OCI-M2 (cell line): ENCODE results near the gene DOLPP1.

Source experiments
- DNase-seq: peaks from one replicate; lab custom pipeline; 2025; ENCODE audit not compliant: unreplicated experiment; lab: John Stamatoyannopoulos, UW

DOLPP1 gene

DNA sequence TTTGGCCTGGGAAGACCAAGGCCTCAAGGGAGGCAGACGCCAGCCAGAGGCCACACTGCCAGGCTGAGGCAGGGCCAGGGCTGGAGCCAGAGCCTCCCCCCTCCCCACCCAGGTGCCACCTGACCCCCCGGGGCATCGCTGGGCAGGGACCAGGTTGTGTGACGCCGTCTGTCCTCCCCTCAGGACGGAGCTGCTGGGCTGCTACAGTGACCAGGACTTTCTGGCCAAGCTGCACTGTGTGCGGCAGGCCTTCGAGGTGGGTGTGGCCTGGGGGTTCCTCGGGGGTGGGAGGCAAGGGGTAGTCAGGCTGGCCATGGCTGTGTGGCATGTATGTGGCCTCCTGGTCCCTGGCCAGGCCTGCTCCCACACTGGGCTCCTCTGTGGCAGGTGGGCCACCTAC, 17.9 kb upstream of the DOLPP1 start:
- DNase-seq: no peak

DNA sequence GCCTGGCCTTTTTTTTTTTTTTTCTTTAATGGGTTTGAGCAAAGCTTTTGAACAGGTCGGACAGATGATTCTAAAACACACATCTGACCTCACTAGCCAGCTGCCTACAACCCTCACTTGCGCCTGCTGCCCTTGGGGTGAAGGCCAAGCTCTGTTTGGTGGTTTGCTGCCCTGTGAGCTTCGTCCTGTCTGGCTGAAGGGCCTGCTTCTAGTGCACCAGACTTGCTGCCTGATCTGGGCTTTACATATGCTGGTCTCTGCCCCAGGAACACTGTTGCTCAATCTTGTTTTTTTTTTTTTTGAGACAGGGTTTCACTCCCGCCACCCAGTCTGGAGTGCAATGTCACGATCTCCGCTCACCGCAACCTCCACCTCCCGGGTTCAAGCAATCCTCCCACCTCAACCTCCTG, 16.4 kb upstream of the DOLPP1 start:
- DNase-seq: no peak

DNA sequence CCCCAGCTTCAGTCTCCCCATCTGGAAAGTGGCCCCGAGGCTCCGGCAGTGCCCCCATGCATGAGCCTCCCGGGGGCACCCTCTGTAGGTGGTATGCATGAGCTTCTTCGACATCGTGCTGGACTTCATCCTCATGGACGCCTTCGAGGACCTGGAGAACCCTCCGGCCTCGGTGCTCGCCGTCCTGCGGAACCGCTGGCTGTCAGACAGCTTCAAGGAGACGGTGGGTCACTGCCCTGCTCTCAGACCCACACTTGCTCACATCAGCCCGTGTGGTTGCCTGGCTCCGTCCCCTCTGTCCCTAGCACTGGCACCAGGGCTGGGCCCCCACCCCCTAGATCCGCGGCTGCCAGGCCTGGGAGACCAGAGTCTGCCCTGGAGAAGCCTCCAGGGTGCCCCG, 12.8 kb upstream of the DOLPP1 start:
- DNase-seq: no peak

DNA sequence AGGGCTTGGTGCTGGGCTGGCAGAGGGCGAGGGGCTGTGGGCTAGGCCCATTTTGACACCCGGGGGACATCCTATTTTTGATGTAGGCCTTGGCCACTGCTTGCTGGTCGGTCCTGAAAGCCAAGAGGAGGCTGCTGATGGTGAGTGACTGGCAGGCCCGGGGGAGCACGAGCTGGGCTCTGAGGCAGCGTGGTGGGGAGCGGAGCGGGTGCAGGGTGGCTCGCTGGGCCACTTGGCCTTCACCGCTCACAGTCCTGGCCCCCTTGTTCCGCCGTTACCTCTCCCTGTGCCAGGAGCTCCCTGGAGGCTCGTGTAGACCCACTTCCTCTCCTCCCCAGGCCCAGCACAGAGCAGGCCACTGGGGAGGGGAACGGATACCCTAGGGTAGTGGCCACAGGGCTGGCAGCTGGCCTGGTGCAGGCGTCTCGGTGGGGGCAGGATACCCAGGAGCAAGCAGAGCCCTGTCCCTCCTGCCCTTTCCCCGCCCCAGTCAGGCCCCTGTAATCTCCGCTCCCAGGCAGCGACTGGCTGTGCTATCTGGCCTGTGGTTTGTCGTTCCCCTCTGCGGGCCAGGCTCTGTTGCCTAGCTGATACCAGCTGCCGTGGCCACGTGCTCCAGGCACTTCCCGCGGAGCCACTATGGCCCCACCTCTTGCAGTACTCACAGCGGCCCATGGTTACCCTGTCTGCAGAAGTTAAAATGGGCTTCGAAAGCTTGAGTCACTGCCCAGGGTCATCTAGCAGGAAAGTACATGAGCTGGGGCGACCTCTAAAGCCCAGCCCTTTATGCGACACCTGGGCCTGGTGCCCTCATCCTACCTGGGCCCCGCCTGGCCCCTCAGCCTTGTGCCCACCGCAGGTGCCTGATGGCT, 11.7 kb upstream of the DOLPP1 start:
- DNase-seq: peak; percentile 73

- no peak for DNase-seq
Measured at GRCh38 chr9:129069862-129070641, 10.9 kb upstream of the DOLPP1 start.

- DNase-seq: no peak
Measured at GRCh38 chr9:129070696-129071525, 10.0 kb upstream of the DOLPP1 start.

DNA sequence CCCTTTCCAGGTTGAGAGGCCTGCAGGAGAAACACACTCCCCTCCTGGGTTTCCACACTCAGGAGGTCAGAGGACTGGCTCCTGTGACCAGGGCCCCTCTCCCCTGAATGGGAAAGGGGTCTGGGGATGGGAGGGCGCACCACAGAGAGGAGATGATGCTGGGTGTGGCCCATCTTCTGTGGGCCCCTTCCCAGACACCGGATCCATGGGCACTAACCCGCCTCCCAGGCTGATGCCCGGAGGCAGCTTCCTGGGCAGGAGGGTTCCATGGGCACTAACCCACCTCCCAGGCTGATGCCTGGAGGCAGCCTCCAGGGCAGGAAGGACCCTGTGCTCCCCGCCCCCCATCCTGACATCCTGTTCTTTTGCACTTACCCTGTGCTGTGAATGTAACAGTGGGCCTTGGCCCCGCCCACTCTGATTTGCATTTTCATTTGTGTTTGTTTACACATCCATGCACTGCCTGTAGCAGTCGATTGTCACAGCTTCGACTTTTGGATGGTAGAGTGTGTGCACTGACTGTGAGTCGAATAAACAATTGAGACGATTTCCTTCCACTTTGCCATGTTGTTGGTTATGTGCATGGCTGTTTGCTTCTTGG, 9.3 kb upstream of the DOLPP1 start:
- DNase-seq: no peak

DNA sequence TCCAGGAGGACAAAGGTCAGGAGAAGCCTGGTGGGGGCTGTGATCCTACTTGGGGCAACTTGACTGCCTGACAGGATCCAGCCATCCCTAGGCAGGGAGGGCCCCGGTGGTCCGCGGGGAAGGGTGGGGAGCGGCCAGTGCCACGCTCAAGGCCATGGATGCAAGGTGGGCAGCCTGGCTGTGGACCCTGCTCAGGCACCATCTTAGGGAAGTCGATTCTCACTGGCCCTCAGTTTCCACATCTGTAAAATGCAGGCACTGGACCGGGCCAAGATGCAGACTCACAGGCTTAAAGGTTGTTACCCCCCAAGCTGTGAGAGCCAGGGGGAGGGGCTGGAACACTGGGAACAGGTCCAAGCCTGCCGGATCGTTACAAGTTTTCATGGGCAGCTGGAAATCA, 8.7 kb upstream of the DOLPP1 start:
- no peak for DNase-seq

- DNase-seq: no peak
Measured at GRCh38 chr9:129073404-129073803, 7.5 kb upstream of the DOLPP1 start.

DNA sequence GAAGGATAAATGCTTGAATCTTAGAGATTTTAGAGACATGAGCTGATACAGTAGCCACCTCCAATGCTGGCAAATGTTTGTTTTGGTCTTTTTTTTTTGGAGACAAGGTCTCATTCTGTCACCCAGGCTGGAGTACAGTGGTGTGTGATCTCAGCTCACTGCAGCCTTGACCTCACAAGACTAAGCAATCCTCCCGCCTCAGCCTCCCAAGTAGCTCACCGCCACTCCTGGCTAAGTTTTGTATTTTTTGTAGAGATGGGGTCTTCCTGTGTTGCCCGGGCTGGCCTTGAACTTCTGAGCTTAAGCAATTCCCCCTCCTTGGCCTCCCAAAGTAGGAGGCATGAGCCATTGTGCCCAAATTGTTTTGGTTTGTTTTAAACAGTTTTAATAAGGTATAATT, 6.8 kb upstream of the DOLPP1 start:
- no peak for DNase-seq

- DNase-seq: no peak
Measured at GRCh38 chr9:129075996-129076639, 4.8 kb upstream of the DOLPP1 start.

DNA sequence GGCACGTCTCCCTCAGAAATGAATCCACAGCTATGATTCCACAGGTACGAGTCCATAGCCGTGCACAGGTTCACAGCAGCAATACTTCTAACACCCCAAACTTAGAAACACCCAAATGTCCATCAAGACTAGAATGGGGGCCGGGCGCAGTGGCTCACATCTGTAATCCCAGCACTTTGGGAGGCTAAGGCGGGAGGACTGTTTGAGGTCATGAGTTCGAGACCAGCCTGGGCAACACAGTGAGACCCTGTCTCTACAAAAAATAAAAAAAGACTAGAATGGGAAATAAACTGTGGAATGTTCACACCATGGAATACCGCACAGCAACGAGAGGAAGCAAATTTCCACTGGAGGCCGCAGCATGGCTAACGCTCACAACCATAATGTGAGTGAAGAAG, 4.3 kb upstream of the DOLPP1 start:
- DNase-seq: no peak

- DNase-seq: no peak
Measured at GRCh38 chr9:129077236-129077635, 3.7 kb upstream of the DOLPP1 start.

DNA sequence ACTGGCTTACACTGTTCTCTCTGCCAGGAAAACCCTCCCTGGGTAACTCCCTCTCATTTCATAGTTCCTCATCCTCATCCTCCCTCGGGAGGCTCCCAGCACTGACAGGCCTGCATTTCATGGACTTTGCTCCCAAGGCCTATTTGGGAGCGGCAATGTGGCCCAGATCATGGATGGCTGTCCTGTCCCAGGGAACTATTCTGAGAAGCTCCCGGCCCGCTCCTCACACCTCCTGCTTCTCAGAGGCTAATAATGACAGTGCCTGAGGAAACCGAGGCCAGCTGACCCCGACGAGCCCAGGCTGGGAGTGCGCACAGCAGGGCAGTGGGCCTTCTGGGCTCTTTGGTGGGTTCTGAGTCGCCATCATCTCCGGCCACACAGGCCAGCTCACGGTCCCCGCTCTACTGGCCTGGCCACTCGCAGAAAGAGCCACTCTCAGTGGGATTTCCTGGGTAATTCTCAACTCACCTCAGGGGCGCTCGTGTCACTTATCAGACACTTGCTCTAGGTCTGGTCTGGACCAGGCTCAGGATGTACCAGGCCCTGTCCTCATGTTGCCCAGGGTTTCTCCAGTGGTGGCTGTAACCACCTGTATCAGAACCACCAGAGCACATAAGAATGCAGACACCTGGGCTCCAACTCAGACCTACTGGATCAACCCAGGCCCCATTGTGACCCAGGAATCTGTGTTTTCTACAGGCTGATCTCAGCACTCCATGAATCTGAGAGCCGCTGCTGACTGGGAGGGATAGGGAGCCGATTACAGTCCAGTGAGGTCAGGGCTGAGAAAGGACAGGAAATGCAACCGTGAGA, 2.0 kb upstream of the DOLPP1 start:
- no peak for DNase-seq

DNA sequence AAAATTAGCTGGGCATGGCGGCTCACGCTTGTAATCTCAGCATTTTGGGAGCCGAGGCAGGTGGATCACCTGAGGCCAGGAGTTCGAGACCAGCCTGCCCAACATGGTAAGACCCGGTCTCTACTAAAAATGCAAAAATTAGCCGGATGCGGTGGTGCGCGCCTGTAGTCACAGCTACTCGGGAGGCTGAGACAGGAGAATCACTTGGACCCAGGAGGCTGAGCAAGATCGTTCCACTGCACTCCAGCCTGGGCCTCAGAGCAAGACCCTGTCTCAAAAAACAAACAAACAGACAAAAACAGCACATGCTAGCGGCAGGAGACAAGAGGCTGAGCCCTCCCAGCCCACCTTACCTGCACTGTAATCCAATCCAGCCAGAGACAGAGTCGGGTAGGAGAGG, 1.1 kb upstream of the DOLPP1 start:
- no peak for DNase-seq

DNA sequence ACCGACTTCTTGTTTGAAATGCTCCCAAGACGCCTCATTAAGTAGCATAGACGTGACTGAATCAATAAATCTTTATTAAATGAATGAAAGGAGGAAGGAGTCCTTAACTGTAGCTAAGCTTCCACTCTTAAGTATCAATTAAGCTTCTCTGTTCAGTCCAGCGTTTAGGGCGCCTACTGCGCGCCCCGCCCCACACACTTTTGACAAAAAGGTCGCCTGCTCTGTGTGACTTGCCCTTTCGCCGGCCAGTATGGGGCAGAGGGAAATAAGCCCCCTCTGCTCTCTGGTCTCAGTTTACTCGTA, 662 bp upstream of the DOLPP1 start:
- DNase-seq: no peak

- DNase-seq: no peak
Measured at GRCh38 chr9:129081388-129081904, 535 bp downstream of the DOLPP1 start.

DNA sequence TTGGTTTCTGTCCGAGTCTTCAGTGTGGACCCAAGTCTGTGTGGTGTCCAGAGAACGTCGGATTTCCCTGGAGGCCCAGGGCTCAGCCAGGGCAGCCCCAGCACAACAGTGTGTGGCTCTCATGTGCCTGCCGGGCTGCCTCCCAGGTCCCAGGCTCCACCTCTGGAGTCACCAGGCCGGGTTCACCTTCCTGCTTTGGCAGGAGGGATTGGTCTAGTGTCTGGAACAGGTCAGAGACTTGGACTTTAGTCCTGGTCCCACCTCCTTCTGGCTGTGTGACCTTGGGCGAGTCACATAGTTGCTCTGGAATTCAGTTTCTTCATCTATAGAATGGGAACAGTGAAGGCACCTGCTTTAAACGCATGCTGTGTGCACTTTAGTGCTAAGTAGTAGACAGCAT, 3.2 kb downstream of the DOLPP1 start:
- DNase-seq: no peak

- DNase-seq: no peak
Measured at GRCh38 chr9:129089246-129089645, 8.3 kb downstream of the DOLPP1 start.
